ENCODE data around the gene NSUN6.

NSUN6 gene

GRCh38 chr10:18501198-18501597, 150.2 kb downstream of the NSUN6 start:
- Histone ChIP-seq H3K4me3 (no peak overlapping the region), H3K9ac (ENCODE audit: insufficient read length) (no peak overlapping the region), H3K27ac (no peak overlapping the region), H3K36me3 (ENCODE audit: insufficient read depth, low read length) (no peaks in the 10 kb centered on the region), H3K9me3 (ENCODE audit: low read depth, low read length) (no peaks in the 10 kb centered on the region)
- no peak for TF ChIP-seq FOXP2 (optimal IDR thresholded peaks at IDR 0.05; ENCODE audit: control extremely low read depth, extremely low read length, insufficient read depth)
- TF ChIP-seq POLR2AphosphoS5 (IDR thresholded peaks at IDR 0.05; ENCODE audit: borderline replicate concordance, low read depth, low read length): no peak
- no peak for TF ChIP-seq EZH2 (IDR thresholded peaks at IDR 0.05)
- DNase-seq (ENCODE audit: low read depth, low spot score): no peak

- Histone ChIP-seq H3K4me3 (no peak overlapping the region), H3K9me3 (ENCODE audit: low read depth, low read length) (no peaks in the 10 kb centered on the region)
These were observed 150.8 kb downstream of the NSUN6 start for GRCh38 chr10:18500576-18500975.

GRCh38 chr10:18498998-18499397, 152.4 kb downstream of the NSUN6 start:
- H3K9ac ChIP-seq (ENCODE audit: insufficient read length): no peak overlapping the region
- H3K27ac ChIP-seq: no peak overlapping the region
- no peaks in the 10 kb centered on the region for H3K36me3 ChIP-seq (ENCODE audit: insufficient read depth, low read length)
- no peak overlapping the region for H3K4me3 ChIP-seq
- DNase-seq (ENCODE audit: low read depth, low spot score): no peak
- H3K9me3 ChIP-seq (ENCODE audit: low read depth, low read length): no peaks in the 10 kb centered on the region
- TF ChIP-seq FOXP2 (optimal IDR thresholded peaks at IDR 0.05; ENCODE audit: control extremely low read depth, extremely low read length, insufficient read depth) (no peak), POLR2AphosphoS5 (IDR thresholded peaks at IDR 0.05; ENCODE audit: borderline replicate concordance, low read depth, low read length) (no peak), EZH2 (IDR thresholded peaks at IDR 0.05) (no peak)

More at GRCh38 chr10:18500576-18500975, 150.8 kb downstream of the NSUN6 start:
- no peaks in the 10 kb centered on the region for H3K36me3 ChIP-seq (ENCODE audit: insufficient read depth, low read length)
- DNase-seq (ENCODE audit: low read depth, low spot score): no peak
- H3K27ac ChIP-seq: no peak overlapping the region
- no peak overlapping the region for H3K9ac ChIP-seq (ENCODE audit: insufficient read length)
- no peak for TF ChIP-seq FOXP2 (optimal IDR thresholded peaks at IDR 0.05; ENCODE audit: control extremely low read depth, extremely low read length, insufficient read depth)
- TF ChIP-seq EZH2 (IDR thresholded peaks at IDR 0.05): no peak
- TF ChIP-seq POLR2AphosphoS5 (IDR thresholded peaks at IDR 0.05; ENCODE audit: borderline replicate concordance, low read depth, low read length): no peak

- no peaks in the 10 kb centered on the region for H3K9me3 ChIP-seq (ENCODE audit: low read depth, low read length)
- no peak for DNase-seq (ENCODE audit: low read depth, low spot score)
- H3K27ac ChIP-seq: no peak overlapping the region
These were observed 153.5 kb downstream of the NSUN6 start for GRCh38 chr10:18497806-18498369.

More at GRCh38 chr10:18497806-18498369, 153.5 kb downstream of the NSUN6 start:
- Histone ChIP-seq H3K9ac (ENCODE audit: insufficient read length) (no peak overlapping the region), H3K4me3 (no peak overlapping the region), H3K36me3 (ENCODE audit: insufficient read depth, low read length) (no peaks in the 10 kb centered on the region)
- TF ChIP-seq EZH2 (IDR thresholded peaks at IDR 0.05) (no peak), FOXP2 (optimal IDR thresholded peaks at IDR 0.05; ENCODE audit: control extremely low read depth, extremely low read length, insufficient read depth) (no peak), POLR2AphosphoS5 (IDR thresholded peaks at IDR 0.05; ENCODE audit: borderline replicate concordance, low read depth, low read length) (no peak)
